GM23338 (cell line): ENCODE data around the gene CH25H.

ENCODE experiments used
- CTCF ChIP-seq, 2 experiments: fragments of 200-600 bp in 1 of 2; sonication (generic) in 1 of 2; conservative IDR thresholded peaks; 2 replicates each; pipeline versions ENCODE4 v1.5.1 to v1.6.1; 2016 to 2017; ENCODE audit warnings: antibody characterized with exemption in 2 of 2, low read depth in 2 of 2, mild to moderate bottlenecking in 2 of 2, moderate library complexity in 1 of 2
- ETS1 ChIP-seq: IDR thresholded peaks from 2 replicates; pipeline ENCODE4 v1.6.1; 2016; ENCODE audit warnings: antibody characterized with exemption
- EZH2phosphoT487 ChIP-seq: fragments of 200-600 bp; sonication (generic); IDR thresholded peaks from one replicate; pipeline ENCODE4 v1.8.1; 2018; ENCODE audit warnings: antibody characterized with exemption; ENCODE audit not compliant: unreplicated experiment
- JUNB ChIP-seq: IDR thresholded peaks from one replicate; pipeline ENCODE4 v1.6.1; 2016; ENCODE audit warnings: antibody characterized with exemption; ENCODE audit not compliant: unreplicated experiment
- POLR2AphosphoS5 ChIP-seq: IDR thresholded peaks from 2 replicates; pipeline ENCODE4 v1.6.1; 2016; ENCODE audit warnings: antibody characterized with exemption, low read depth
- STAT1 ChIP-seq: IDR thresholded peaks from one replicate; pipeline ENCODE4 v1.6.1; 2016; ENCODE audit warnings: antibody characterized with exemption; ENCODE audit not compliant: unreplicated experiment
- TF ChIP-seq, protein P1 (sequence below): IDR thresholded peaks from one replicate; pipeline ENCODE4 v1.6.1; 2018; ENCODE audit warnings: antibody characterized with exemption; ENCODE audit not compliant: unreplicated experiment

- no peak for TF ChIP-seq POLR2AphosphoS5
- no peak for TF ChIP-seq CTCF (conservative IDR thresholded peaks at IDR 0.05; ENCODE audit: low read depth in 2 of 2)
- TF ChIP-seq EZH2phosphoT487, result no peak
- TF ChIP-seq, protein P1, sequence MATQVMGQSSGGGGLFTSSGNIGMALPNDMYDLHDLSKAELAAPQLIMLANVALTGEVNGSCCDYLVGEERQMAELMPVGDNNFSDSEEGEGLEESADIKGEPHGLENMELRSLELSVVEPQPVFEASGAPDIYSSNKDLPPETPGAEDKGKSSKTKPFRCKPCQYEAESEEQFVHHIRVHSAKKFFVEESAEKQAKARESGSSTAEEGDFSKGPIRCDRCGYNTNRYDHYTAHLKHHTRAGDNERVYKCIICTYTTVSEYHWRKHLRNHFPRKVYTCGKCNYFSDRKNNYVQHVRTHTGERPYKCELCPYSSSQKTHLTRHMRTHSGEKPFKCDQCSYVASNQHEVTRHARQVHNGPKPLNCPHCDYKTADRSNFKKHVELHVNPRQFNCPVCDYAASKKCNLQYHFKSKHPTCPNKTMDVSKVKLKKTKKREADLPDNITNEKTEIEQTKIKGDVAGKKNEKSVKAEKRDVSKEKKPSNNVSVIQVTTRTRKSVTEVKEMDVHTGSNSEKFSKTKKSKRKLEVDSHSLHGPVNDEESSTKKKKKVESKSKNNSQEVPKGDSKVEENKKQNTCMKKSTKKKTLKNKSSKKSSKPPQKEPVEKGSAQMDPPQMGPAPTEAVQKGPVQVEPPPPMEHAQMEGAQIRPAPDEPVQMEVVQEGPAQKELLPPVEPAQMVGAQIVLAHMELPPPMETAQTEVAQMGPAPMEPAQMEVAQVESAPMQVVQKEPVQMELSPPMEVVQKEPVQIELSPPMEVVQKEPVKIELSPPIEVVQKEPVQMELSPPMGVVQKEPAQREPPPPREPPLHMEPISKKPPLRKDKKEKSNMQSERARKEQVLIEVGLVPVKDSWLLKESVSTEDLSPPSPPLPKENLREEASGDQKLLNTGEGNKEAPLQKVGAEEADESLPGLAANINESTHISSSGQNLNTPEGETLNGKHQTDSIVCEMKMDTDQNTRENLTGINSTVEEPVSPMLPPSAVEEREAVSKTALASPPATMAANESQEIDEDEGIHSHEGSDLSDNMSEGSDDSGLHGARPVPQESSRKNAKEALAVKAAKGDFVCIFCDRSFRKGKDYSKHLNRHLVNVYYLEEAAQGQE, result no peak
- TF ChIP-seq STAT1, result no peak
- no peak for TF ChIP-seq ETS1
- TF ChIP-seq JUNB, result no peak
Observed at GRCh38 chr10:89158446-89158845, 48.7 kb downstream of the CH25H start.
